Stimulated activated naive B cell treated with anti-CD40 and anti-IgM and Interleukin-4, amounts not matched to agents 10 μg/mL and 1 μg/mL and 100 μg/mL, for 72 hours (primary cell): ENCODE data around the gene FRMD4B.
A peak's percentile ranks its signal among the peaks of the same experiment; 100 is the strongest.

Experiments
- ATAC-seq, 2 donors: fragments of 150-1000 bp; cut with Tn5 transposase; replicated peaks; 2 replicates each; pipeline ENCODE4 v1.10.0; 2021; ENCODE audit warnings: moderate library complexity in 1 of 2
- DNase-seq: peaks from one replicate; pipeline ENCODE4 v3.0.0; 2021
- H3K27ac Mint-ChIP-seq: one replicate; pipeline ENCODE4 v1.8.0; 2022; ENCODE audit warnings: mild to moderate bottlenecking, mixed read lengths
- H3K27me3 Mint-ChIP-seq, 2 donors: one replicate each; pipeline ENCODE4 v1.8.0; 2022; ENCODE audit warnings: mixed read lengths in 2 of 2
- H3K36me3 Mint-ChIP-seq, 2 donors: one replicate each; pipeline ENCODE4 v1.8.0; 2022; ENCODE audit warnings: mixed read lengths in 2 of 2, mild to moderate bottlenecking in 1 of 2
- H3K4me1 Mint-ChIP-seq, 2 donors: one replicate each; pipeline ENCODE4 v1.8.0; 2022; ENCODE audit warnings: mixed read lengths in 2 of 2, mild to moderate bottlenecking in 1 of 2
- H3K4me3 Mint-ChIP-seq, 2 donors: one replicate each; pipeline ENCODE4 v1.8.0; 2022; ENCODE audit warnings: mild to moderate bottlenecking in 2 of 2, mixed read lengths in 2 of 2, moderate library complexity in 1 of 2
- H3K9me3 Mint-ChIP-seq, 2 donors: one replicate each; pipeline ENCODE4 v1.8.0; 2022; ENCODE audit warnings: mixed read lengths in 2 of 2, mild to moderate bottlenecking in 1 of 2

The FRMD4B gene

DNA sequence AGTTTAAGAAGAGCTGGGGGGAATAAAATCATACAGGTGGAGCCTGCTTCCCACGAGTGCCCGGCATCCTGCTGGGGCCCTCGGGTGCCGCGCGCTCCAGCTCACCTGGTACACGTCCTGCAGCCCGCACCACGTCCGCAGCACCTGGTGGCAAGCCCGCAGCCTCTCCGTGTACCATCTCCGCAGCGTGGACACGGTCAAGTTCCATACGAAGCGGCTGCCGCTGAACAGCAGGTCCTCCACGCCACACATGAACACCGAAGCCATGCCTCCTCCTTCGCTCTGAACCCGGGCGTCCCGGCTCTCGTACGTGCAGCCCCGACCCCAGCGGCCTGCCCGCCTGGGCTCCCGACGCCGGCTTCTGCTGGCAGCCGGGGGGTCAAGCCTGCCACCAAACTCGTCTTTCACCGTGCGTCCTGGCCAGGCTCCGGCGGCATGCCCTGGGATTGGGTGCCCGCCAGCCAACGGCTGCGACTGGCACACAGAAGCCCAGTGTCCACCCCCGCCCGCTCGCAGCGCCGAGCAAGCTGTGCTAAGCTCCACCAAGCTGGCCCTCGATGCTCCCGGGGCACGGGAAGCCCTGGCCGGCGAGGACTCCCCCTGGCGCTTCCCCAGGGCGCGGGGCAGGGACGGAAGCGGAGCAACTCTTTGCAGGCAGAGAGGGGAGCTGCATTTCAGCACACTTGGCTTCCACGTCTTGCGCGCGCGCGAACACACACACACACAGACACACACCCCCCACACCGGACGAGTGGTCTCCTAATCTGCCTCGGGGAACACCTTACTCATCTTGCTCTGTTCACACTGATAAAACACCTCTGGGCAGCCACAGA lies at the start of gene FRMD4B:
TSS of gene FRMD4B (minus strand) at position 366 of the 833 bp plus-strand sequence. CDS start at position 267, 99 bp downstream.
- Mint-ChIP-seq H3K4me3 (peak within 1 kb of the TSS; percentile 75 to 82), H3K36me3 (no peaks in the 10 kb centered on the region), H3K27me3 (peaks cover 23 to 25% of the 10 kb centered on the region in 2 donors), H3K4me1 (peaks cover 5 to 25% of the 10 kb centered on the region in 2 donors), H3K9me3 (no peaks in the 10 kb centered on the region), H3K27ac (no peak within 1 kb of the TSS)
- peak; percentile 9 for DNase-seq
- peak; percentile 62 to 67 for ATAC-seq

DNA sequence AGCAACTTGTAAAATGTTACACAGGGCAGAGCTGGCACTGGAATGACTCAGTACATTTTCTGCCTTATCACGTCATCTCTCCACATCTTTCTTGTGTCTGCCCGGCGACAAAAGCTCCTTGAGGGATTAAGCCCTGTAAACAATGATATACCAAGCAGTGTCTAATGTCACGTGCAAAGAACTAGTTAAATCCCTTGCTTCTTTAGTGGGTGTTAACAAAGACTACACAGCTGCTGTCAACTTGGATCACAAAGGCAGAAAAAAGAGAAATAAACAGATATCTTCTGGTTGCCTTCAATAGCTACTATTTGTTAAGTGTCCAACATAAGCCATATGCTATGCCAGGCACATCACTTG lies 48.1 kb upstream of the FRMD4B start:
- H3K4me1 Mint-ChIP-seq = peaks cover 13 to 14% of the 10 kb centered on the region in 2 donors
- ATAC-seq (no peak), DNase-seq (no peak)
- H3K9me3 Mint-ChIP-seq = no peaks in the 10 kb centered on the region
- H3K27ac Mint-ChIP-seq = no peak overlapping the region
- no peaks in the 10 kb centered on the region for H3K36me3 Mint-ChIP-seq
- H3K27me3 Mint-ChIP-seq = peaks cover 4 to 7% of the 10 kb centered on the region in 2 donors
- no peak overlapping the region for H3K4me3 Mint-ChIP-seq

GRCh38 chr3:69433121-69433968 lies 47.5 kb upstream of the FRMD4B start:
- peaks cover 4 to 7% of the 10 kb centered on the region in 2 donors for H3K27me3 Mint-ChIP-seq
- DNase-seq = no peak
- no peak overlapping the region for H3K27ac Mint-ChIP-seq
- no peaks in the 10 kb centered on the region for H3K9me3 Mint-ChIP-seq
- peak in 1 of 2 donors; percentile 18 for ATAC-seq
- H3K4me1 Mint-ChIP-seq = peaks cover 13 to 14% of the 10 kb centered on the region in 2 donors
- H3K36me3 Mint-ChIP-seq = no peaks in the 10 kb centered on the region
- no peak overlapping the region for H3K4me3 Mint-ChIP-seq

DNA sequence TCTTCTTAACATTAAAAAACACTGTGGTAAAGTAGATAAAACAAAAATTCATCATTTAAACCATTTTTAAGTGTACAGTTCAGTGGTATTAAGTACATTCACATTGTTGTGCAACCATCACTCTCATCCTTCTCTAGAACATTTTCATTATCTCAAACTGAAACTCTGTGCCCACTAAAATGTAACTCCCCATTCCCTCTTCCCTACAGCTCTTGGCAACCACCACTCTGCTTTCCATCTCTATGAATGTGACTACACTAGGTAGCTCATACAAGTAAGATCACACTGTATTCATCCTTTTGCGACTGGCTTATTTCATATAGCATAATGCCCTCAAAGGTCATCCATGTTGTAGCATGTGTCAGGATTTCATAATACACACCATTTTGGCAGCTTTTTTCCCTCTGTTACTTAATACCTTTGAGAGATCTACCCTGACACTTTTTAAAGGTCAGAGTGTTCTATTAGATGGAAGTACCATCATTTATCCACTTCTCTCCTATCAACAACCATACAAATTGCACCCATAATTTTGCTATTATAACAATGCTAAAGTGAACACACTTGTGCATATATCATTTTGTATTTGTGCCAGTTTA lies 42.9 kb upstream of the FRMD4B start:
- Mint-ChIP-seq H3K4me1 (peaks cover 6 to 7% of the 10 kb centered on the region in 2 donors), H3K4me3 (no peak overlapping the region), H3K9me3 (no peaks in the 10 kb centered on the region), H3K27ac (no peak overlapping the region), H3K27me3 (peaks cover 4 to 7% of the 10 kb centered on the region in 2 donors), H3K36me3 (no peaks in the 10 kb centered on the region)
- ATAC-seq = no peak
- no peak for DNase-seq

DNA sequence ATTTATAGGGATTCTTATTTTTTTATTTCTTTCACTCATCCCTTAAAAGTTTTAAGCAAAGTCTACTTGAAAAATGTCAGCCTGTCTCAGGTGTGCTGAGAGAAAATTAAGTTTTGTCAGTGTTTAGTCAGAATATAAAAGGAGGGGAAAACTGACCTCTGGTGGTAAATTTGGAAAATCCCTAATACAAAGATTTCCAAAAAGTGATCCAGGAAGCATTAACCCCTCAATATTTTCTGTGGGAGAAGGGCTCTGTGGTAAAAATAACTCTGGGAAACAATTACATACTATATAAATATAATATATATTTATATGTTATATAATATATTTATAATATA lies 41.0 kb upstream of the FRMD4B start:
- no peaks in the 10 kb centered on the region for H3K36me3 Mint-ChIP-seq
- no peak overlapping the region for H3K4me3 Mint-ChIP-seq
- no peak for DNase-seq
- H3K9me3 Mint-ChIP-seq = no peaks in the 10 kb centered on the region
- peaks cover 0 to 2% of the 10 kb centered on the region in 2 donors for H3K4me1 Mint-ChIP-seq
- H3K27ac Mint-ChIP-seq = no peak overlapping the region
- H3K27me3 Mint-ChIP-seq = no peaks in the 10 kb centered on the region
- ATAC-seq = no peak

GRCh38 chr3:69426291-69426966 lies 40.5 kb upstream of the FRMD4B start:
- DNase-seq (no peak), ATAC-seq (no peak)
- H3K4me1 Mint-ChIP-seq = peaks cover 0 to 2% of the 10 kb centered on the region in 2 donors
- no peak overlapping the region for H3K4me3 Mint-ChIP-seq
- no peaks in the 10 kb centered on the region for H3K9me3 Mint-ChIP-seq
- H3K27ac Mint-ChIP-seq = no peak overlapping the region
- no peaks in the 10 kb centered on the region for H3K36me3 Mint-ChIP-seq
- H3K27me3 Mint-ChIP-seq = no peaks in the 10 kb centered on the region

DNA sequence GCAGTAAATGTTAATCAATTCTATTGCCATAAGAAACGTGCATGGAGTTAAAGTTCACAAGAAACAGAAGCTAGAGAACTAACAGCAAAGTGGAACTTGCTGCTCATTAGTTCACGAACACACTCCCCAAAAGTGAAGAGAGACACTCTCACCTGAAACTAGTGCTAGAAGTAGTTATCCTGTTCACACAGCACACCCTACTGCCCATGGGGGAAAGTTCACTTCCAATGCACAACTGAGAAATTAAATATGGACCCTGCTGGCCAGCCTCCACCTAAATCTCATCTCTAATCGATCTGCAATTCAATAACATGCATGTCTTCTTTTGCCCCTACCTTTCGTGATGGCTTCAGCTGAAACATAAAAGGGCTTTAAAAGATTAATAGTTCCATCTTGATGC lies 39.4 kb upstream of the FRMD4B start:
- peaks cover 0 to 2% of the 10 kb centered on the region in 2 donors for H3K4me1 Mint-ChIP-seq
- no peaks in the 10 kb centered on the region for H3K27me3 Mint-ChIP-seq
- no peak overlapping the region for H3K27ac Mint-ChIP-seq
- ATAC-seq (peak; percentile 73 to 79), DNase-seq (no peak)
- H3K36me3 Mint-ChIP-seq = no peaks in the 10 kb centered on the region
- no peaks in the 10 kb centered on the region for H3K9me3 Mint-ChIP-seq
- H3K4me3 Mint-ChIP-seq = no peak overlapping the region

DNA sequence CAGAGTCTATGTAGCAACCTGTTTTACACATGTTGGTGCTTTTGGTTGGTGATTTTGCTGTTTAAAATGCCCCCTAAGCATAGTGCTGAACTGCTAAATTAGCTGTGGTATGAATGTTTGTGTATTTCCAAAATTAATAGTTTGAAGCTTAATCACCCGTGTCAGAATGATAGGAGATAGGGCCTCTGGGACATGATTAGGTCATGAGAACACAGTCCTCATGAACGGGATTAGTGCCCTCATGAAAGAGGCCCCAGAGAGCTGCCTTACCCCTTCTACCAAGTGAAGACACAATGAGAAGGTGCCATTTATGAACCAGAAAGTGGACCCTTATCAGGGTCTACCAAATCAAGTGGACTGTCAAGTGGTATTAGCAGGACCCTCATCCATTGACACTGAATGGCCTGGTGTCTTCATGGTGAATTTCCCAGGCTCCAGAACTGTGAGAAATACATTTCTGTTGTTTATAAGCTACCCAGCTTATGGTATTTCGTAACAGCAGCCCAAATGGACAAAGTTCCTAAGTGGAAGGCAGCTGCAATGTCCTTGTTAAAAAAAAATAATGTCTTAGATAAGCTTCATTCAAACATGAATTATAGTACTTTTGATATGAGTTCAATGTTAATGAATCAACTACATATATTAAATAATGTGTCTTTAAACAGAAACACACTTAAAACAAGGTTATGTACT lies 37.7 kb upstream of the FRMD4B start:
- Mint-ChIP-seq H3K9me3 (no peaks in the 10 kb centered on the region), H3K27ac (no peak overlapping the region), H3K36me3 (no peaks in the 10 kb centered on the region), H3K4me3 (no peak overlapping the region), H3K27me3 (no peaks in the 10 kb centered on the region), H3K4me1 (peaks cover 0 to 2% of the 10 kb centered on the region in 2 donors)
- ATAC-seq = no peak
- DNase-seq = no peak

GRCh38 chr3:69422751-69423150 lies 36.9 kb upstream of the FRMD4B start:
- Mint-ChIP-seq H3K4me1 (peaks cover 0 to 2% of the 10 kb centered on the region in 2 donors), H3K9me3 (no peaks in the 10 kb centered on the region), H3K27me3 (no peaks in the 10 kb centered on the region), H3K27ac (no peak overlapping the region), H3K4me3 (no peak overlapping the region), H3K36me3 (no peaks in the 10 kb centered on the region)
- DNase-seq = no peak
- ATAC-seq = no peak

DNA sequence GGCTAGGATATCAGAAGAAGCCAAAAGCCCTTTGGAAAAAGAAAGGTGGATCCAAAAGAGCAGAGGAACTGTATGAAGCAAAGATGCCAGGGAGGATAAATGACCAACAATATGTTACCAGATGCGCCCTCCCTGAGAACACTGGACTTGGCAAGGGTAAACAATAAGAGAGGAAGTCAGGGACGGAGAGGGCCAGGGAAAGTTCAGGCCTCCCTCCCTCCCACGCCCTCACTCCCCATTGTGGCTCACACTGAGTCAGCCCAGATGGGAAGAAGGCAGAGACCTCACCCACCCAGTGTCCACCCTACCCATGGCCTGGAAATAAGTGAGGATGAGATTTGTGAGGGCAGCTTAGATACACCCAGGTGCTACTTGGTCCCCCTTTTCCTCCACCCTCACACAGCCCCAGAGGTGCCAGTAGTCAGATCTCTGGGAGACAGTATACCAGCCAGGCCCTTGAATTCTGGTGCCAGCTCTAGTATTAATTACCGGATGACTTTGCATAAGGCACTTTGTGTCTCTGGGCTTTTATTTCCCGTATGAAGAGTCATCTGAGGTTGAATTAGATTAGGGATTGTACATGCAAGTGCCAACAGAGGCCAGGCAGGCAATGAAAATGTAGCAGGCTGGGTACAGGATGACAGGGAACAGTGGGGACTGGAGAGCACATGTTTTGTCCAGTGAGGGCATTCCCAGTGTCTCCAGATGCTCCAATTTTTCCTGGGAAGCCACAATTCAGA lies 35.1 kb upstream of the FRMD4B start:
- no peak for ATAC-seq
- Mint-ChIP-seq H3K27ac (no peak overlapping the region), H3K4me3 (no peak overlapping the region), H3K9me3 (no peaks in the 10 kb centered on the region), H3K27me3 (no peaks in the 10 kb centered on the region), H3K4me1 (peaks cover 0 to 2% of the 10 kb centered on the region in 2 donors), H3K36me3 (no peaks in the 10 kb centered on the region)
- DNase-seq = no peak

- Mint-ChIP-seq H3K36me3 (no peaks in the 10 kb centered on the region), H3K27me3 (no peaks in the 10 kb centered on the region)
- ATAC-seq = no peak
Measured at GRCh38 chr3:69419276-69419675, 33.4 kb upstream of the FRMD4B start.

DNA sequence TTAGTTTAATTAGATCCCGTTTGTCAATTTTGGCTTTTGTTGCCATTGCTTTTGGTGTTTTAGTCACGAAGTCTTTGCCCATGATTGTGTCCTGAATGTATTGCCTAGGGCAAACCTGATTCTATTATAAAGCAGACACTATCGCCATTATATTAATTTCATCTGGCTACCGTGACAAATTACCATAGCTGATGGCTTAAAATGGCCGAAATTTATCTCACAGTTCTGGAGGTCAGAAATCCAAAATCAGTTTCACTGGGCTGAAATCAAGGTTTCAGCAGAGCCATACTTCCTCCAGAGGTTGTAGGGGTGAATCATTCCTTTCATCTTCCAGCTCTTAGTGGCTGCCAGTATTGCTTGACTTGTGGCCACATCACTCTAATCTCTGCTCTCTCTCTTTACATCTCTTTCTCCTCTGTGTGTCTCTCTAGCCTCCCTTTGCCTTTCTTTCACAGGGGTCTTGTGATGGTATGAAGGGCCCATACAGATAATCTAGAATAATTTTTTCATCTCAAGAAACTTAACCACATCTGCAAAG lies 31.7 kb upstream of the FRMD4B start:
- DNase-seq (no peak), ATAC-seq (no peak)
- Mint-ChIP-seq H3K4me3 (no peak overlapping the region), H3K27ac (no peak overlapping the region), H3K27me3 (no peaks in the 10 kb centered on the region), H3K36me3 (no peaks in the 10 kb centered on the region), H3K9me3 (no peaks in the 10 kb centered on the region), H3K4me1 (no peaks in the 10 kb centered on the region)

More at GRCh38 chr3:69419276-69419675, 33.4 kb upstream of the FRMD4B start:
- Mint-ChIP-seq H3K4me1 (no peaks in the 10 kb centered on the region), H3K27ac (no peak overlapping the region), H3K4me3 (no peak overlapping the region), H3K9me3 (no peaks in the 10 kb centered on the region)
- DNase-seq = no peak
